ENCODE data around the gene RYR1.

DNA sequence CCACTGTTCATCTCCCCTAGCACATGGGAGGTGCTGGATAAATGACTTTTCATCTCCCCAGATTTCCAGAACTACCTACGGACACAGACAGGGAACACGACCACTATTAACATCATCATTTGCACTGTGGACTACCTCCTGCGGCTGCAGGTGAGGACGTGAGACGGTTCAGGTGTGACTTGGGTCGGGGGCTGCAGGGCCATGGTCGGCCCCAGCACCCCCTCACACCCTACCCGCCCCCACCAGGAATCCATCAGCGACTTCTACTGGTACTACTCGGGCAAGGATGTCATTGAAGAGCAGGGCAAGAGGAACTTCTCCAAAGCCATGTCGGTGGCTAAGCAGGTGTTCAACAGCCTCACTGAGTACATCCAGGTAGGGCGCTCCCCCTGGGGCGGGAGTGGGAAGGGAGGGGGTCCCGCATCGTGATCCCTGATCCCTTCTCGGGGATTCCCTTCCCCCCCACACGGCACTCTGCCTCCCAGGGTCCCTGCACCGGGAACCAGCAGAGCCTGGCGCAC is 109.9 kb downstream of the RYR1 start:
- TF ChIP-seq EZH2 (IDR thresholded peaks at IDR 0.05; ENCODE audit: insufficient read depth, poor library complexity, severe bottlenecking), result no peak
- no peak for TF ChIP-seq EZH2phosphoT487 (IDR thresholded peaks at IDR 0.05; ENCODE audit: insufficient read depth, low read depth)

Data from GM23248 (cell line).